Caco-2 (cell line): ENCODE measurements around the gene QPRT. TPM values are rescaled to one million over a fixed set of nuclear protein-coding genes. Genes with fewer than 3 reads are reported as not detected.
"Not testable (repeated sequence)": the region's sequence is repeated elsewhere in the genome, so short reads cannot be mapped to it uniquely, and the experiment has no call there.

ENCODE experiments used
- BruUV-seq: library from RNA; stranded (reverse); fragments of 400-500 nt; replicated peaks from 2 replicates; lab custom pipeline; 2021; lab: Mats Ljungman, UMichigan
- CTCF ChIA-PET: fragments of 300-600 bp; sonication (Branson Sonifier 250); formaldehyde crosslinking; loops from one replicate; lab custom pipeline; 2022; ENCODE audit warnings: antibody characterized with exemption; lab: Charles Lee
- POLR2A ChIA-PET: fragments of 300-600 bp; sonication (Branson Sonifier 250); formaldehyde crosslinking; loops from one replicate; lab custom pipeline; 2022; ENCODE audit warnings: antibody characterized with exemption; lab: Charles Lee
- DNase-seq, 2 experiments: peaks; one replicate each; pipeline versions ENCODE4 v3.0.0 to v3.0.0-alpha.2; 2020 to 2022
- H3K27me3 ChIP-seq: replicated peaks from 2 replicates; pipeline ENCODE4 v1.6.0; 2011; ENCODE audit warnings: low read length; ENCODE audit not compliant: control insufficient read depth, insufficient read depth
- H3K36me3 ChIP-seq: 2 replicates; pipeline ENCODE4 v1.5.1; 2011; ENCODE audit warnings: low read length; ENCODE audit not compliant: control insufficient read depth, insufficient read depth
- H3K4me1 ChIP-seq: fragments of 250-450 bp; sonication (Bioruptor Pico); 2 replicates; pipeline ENCODE4 v1.5.1; 2020; ENCODE audit warnings: mild to moderate bottlenecking
- H3K4me3 ChIP-seq: 2 replicates; pipeline ENCODE4 v1.5.1; 2011; ENCODE audit warnings: low read depth, mild to moderate bottlenecking, control low read depth, low read length
- H3K9me3 ChIP-seq: fragments of 250-450 bp; sonication (Bioruptor Pico); 2 replicates; pipeline ENCODE4 v1.5.1; 2020; ENCODE audit warnings: mild to moderate bottlenecking, moderate library complexity
- H3K27ac Mint-ChIP-seq: one replicate; pipeline ENCODE4 v1.8.0; 2022; ENCODE audit warnings: mixed read lengths; ENCODE audit not compliant: unreplicated experiment
- H3K27me3 Mint-ChIP-seq: one replicate; pipeline ENCODE4 v1.8.0; 2022; ENCODE audit warnings: mixed read lengths; ENCODE audit not compliant: insufficient read depth, unreplicated experiment
- H3K36me3 Mint-ChIP-seq: one replicate; pipeline ENCODE4 v1.8.0; 2022; ENCODE audit warnings: mild to moderate bottlenecking, mixed read lengths; ENCODE audit not compliant: insufficient read depth, unreplicated experiment
- H3K4me1 Mint-ChIP-seq: one replicate; pipeline ENCODE4 v1.8.0; 2022; ENCODE audit warnings: low read depth, mixed read lengths; ENCODE audit not compliant: unreplicated experiment
- H3K4me3 Mint-ChIP-seq: one replicate; pipeline ENCODE4 v1.8.0; 2022; ENCODE audit warnings: mild to moderate bottlenecking, moderate library complexity, mixed read lengths; ENCODE audit not compliant: unreplicated experiment
- H3K9me3 Mint-ChIP-seq: one replicate; pipeline ENCODE4 v1.8.0; 2022; ENCODE audit warnings: mixed read lengths; ENCODE audit not compliant: unreplicated experiment
- intact Hi-C: fragments of 100-400 bp; cut with micrococcal nuclease; formaldehyde crosslinking; loops from one replicate; pipeline ENCODE4 v1.10.0; 2022; ENCODE audit not compliant: unreplicated experiment
- total RNA-seq: library from RNA; stranded (reverse); gene quantifications from 2 replicates; pipeline ENCODE4 v1.2.3, GENCODE V29; 2022
- TF ChIP-seq, protein P1 (sequence below), 2 experiments: fragments of 200-600 bp in 1 of 2; IDR thresholded peaks; 1 replicate in 1 of 2; 2 replicates in 1 of 2; pipeline versions ENCODE4 v1.5.1 to v1.8.0; 2011 to 2022; ENCODE audit warnings: antibody characterized with exemption in 1 of 2, control low read depth in 1 of 2, inconsistent platforms in 1 of 2, low read depth in 1 of 2, low read length in 1 of 2, mild to moderate bottlenecking in 1 of 2, moderate library complexity in 1 of 2; ENCODE audit not compliant: insufficient read depth in 1 of 2, severe bottlenecking in 1 of 2, unreplicated experiment in 1 of 2

The QPRT gene
- total RNA-seq, 1 experiment from 2014 or later = 178 TPM

DNA sequence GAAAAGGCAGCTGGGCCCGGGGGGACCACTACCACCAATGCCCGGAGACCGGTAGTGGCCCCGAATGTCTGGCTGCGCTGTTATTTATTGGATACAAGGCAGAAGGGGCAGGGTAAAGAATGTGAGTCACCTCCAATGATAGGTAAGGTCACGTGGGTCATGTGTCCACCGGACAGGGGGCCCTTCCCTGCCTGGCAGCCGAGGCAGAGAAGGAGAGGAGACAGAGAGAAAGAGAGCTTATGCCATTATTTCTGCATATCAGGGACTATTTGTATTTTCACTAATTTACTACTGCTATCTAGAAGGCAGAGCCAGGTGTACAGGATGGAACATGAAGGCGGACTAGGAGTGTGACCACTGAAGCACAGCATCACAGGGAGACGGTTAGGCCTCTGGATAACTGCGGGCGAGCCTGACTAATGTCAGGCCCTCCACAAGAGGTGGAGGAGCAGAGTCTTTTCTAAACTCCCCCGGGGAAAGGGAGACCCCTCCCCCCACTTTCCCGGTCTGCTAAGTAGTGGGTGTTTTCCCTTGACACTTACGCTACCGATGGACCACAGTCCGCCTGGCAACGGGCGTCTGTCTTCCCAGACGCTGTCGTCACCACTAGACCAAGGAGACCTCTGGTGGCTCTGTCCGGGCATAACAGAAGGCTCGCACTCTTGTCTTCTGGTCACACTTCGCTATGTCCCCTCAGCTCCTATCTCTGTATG lies 42.3 kb downstream of the QPRT start:
- H3K27ac Mint-ChIP-seq, intact Hi-C loops, H3K27me3 ChIP-seq, H3K4me1 Mint-ChIP-seq, BruUV-seq, H3K27me3 Mint-ChIP-seq, POLR2A ChIA-PET, H3K4me3 ChIP-seq, H3K36me3 ChIP-seq, H3K36me3 Mint-ChIP-seq, H3K9me3 Mint-ChIP-seq, H3K4me3 Mint-ChIP-seq, H3K4me1 ChIP-seq, H3K9me3 ChIP-seq: not testable (repeated sequence)
- TF ChIP-seq, protein P1, sequence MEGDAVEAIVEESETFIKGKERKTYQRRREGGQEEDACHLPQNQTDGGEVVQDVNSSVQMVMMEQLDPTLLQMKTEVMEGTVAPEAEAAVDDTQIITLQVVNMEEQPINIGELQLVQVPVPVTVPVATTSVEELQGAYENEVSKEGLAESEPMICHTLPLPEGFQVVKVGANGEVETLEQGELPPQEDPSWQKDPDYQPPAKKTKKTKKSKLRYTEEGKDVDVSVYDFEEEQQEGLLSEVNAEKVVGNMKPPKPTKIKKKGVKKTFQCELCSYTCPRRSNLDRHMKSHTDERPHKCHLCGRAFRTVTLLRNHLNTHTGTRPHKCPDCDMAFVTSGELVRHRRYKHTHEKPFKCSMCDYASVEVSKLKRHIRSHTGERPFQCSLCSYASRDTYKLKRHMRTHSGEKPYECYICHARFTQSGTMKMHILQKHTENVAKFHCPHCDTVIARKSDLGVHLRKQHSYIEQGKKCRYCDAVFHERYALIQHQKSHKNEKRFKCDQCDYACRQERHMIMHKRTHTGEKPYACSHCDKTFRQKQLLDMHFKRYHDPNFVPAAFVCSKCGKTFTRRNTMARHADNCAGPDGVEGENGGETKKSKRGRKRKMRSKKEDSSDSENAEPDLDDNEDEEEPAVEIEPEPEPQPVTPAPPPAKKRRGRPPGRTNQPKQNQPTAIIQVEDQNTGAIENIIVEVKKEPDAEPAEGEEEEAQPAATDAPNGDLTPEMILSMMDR (IDR thresholded peaks at IDR 0.05; ENCODE audit: insufficient read depth in 1 of 2, low read depth in 1 of 2, low read length in 1 of 2, severe bottlenecking in 1 of 2, unreplicated experiment in 1 of 2) = peak; percentile 46 to 74
- peak; percentile 75 for DNase-seq
- CTCF ChIA-PET = interaction anchor here (0.6 to 1.2 kb wide), 4 partner anchors 8 to 127 kb away, joined by 3 to 5 read pairs (median 4); no protein-coding TSS in a partner anchor

DNA sequence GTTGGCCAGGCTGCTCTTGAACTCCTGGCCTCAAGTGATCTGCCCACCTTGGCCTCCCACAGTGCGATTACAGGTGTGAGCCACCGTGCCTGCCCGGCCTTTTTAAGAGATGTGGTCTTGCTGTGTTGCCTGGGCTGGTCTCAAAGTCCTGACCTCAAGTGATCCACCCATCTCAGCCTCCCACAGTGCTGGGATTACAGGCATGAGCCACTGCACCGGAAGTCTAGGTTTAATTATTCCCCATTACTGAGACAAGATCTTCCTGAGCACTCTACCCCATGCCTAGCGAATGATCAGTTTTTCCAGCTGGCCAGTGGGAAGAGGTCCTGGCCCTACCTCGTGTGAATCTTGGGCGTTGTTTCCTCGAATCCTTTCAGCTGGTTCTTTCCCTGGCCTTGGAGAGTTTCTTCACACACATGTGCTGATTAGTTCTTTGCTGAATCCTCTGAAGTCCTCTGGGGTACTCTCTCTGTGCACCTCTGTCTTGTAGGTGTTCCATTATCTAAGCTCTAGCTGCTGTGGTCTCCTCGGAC lies 47.9 kb downstream of the QPRT start:
- no peaks in the 10 kb centered on the region for H3K27me3 Mint-ChIP-seq
- Histone ChIP-seq H3K9me3 (no peaks in the 10 kb centered on the region), H3K4me1 (peaks cover 4% of the 10 kb centered on the region; the same call in 1 of the 2 replicates), H3K27me3 (no peaks in the 10 kb centered on the region), H3K36me3 (no peaks in the 10 kb centered on the region), H3K4me3 (no peak overlapping the region)
- TF ChIP-seq, protein P1 (IDR thresholded peaks at IDR 0.05; ENCODE audit: insufficient read depth in 1 of 2, low read depth in 1 of 2, low read length in 1 of 2, severe bottlenecking in 1 of 2, unreplicated experiment in 1 of 2) = no peak
- peaks cover 8% of the 10 kb centered on the region for H3K4me1 Mint-ChIP-seq
- no peaks in the 10 kb centered on the region for H3K36me3 Mint-ChIP-seq
- DNase-seq = no peak
- intact Hi-C loops = loop anchor here (5.0 kb wide), 1 partner anchor 50 kb away; the partner anchor contains the start of gene ZG16
- BruUV-seq = no TSS peak
- CTCF ChIA-PET = no interaction called here
- no peak overlapping the region for H3K4me3 Mint-ChIP-seq
- no peak overlapping the region for H3K27ac Mint-ChIP-seq
- POLR2A ChIA-PET = no interaction called here
- H3K9me3 Mint-ChIP-seq = no peaks in the 10 kb centered on the region

DNA sequence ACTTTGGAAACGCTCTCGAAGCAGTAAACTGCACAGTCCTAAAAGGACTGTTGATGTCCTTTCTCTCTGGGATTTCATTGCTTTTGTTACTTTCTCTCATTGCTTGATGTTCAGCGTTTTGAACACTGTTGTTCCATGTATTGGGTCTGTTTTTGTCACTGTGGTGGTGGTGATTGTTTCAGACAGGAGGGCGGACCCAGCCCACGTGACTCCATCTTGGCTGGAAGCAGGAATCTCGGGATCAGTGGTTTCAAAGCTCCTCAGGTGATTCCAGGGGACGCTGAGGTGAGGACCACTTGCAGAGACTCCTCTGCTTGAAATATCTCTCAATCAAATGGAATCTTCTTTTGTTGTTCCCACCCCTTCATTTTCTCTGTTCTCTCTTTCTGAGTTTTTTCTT lies 48.5 kb downstream of the QPRT start:
- Histone ChIP-seq H3K36me3 (no peaks in the 10 kb centered on the region), H3K4me3 (no peak overlapping the region), H3K27me3 (no peaks in the 10 kb centered on the region), H3K9me3 (no peaks in the 10 kb centered on the region), H3K4me1 (peaks cover 4% of the 10 kb centered on the region; the same call in 1 of the 2 replicates)
- Mint-ChIP-seq H3K36me3 (no peaks in the 10 kb centered on the region), H3K9me3 (no peaks in the 10 kb centered on the region), H3K27me3 (no peaks in the 10 kb centered on the region), H3K4me1 (peaks cover 8% of the 10 kb centered on the region), H3K27ac (no peak overlapping the region), H3K4me3 (no peak overlapping the region)
- TF ChIP-seq, protein P1 (IDR thresholded peaks at IDR 0.05; ENCODE audit: insufficient read depth in 1 of 2, low read depth in 1 of 2, low read length in 1 of 2, severe bottlenecking in 1 of 2, unreplicated experiment in 1 of 2) = no peak
- DNase-seq = no peak
- POLR2A ChIA-PET = no interaction called here
- CTCF ChIA-PET = no interaction called here
- intact Hi-C loops = loop anchor here (5.0 kb wide), 1 partner anchor 50 kb away; the partner anchor contains the start of gene ZG16
- BruUV-seq = no TSS peak
